ENCODE data around the gene CPSF7. TPM values are rescaled to one million over a fixed set of nuclear protein-coding genes. Genes with fewer than 3 reads are reported as not detected.

CPSF7 gene
- total RNA-seq, 1 experiment from 2014 or later, result 145 TPM

GRCh38 chr11:61362542-61362875 is 67.3 kb downstream of the CPSF7 start:
- Mint-ChIP-seq H3K27me3 (ENCODE audit: low read depth) (no peaks in the 10 kb centered on the region), H3K4me3 (peak overlapping the region; percentile 98 to 100), H3K36me3 (ENCODE audit: insufficient read depth in 1 of 3, low read depth in 3 of 3) (peaks cover 28 to 45% (median 34%) of the 10 kb centered on the region in 3 experiments), H3K9me3 (no peaks in the 10 kb centered on the region; a peak in 1 of 5 replicates), H3K4me1 (peaks cover 13 to 25% of the 10 kb centered on the region in 2 experiments), H3K27ac (peak overlapping the region; percentile 93 to 99 (median 99))
- Histone ChIP-seq H4K91ac (ENCODE audit: insufficient read length, low read depth, low read length) (no peak overlapping the region), H3K23me2 (ENCODE audit: insufficient read length, low read depth, low read length, poor library complexity, severe bottlenecking) (peaks cover 6% of the 10 kb centered on the region), H3K79me1 (ENCODE audit: insufficient read depth, low read depth, low read length, poor library complexity, severe bottlenecking) (no peaks in the 10 kb centered on the region), H2BK5ac (ENCODE audit: insufficient read length, low read length) (no peak overlapping the region), H4K8ac (replicated peaks; ENCODE audit: insufficient read length, low read depth, low read length) (no peak overlapping the region), H3K9me3 (ENCODE audit: control insufficient read depth, low read depth, low read length) (no peaks in the 10 kb centered on the region), H3K18ac (ENCODE audit: insufficient read length, low read depth, low read length) (peak overlapping the region; percentile 8), H2BK15ac (ENCODE audit: low read depth, low read length) (no peak overlapping the region), H3K9ac (ENCODE audit: extremely low read depth, insufficient read length, low read length) (peak overlapping the region; percentile 83), H3K23ac (ENCODE audit: insufficient read length, low read depth, low read length) (no peak overlapping the region), H3K14ac (ENCODE audit: insufficient read depth, low read length) (0 out of 2 replicates have a peak overlapping the region, but pooled peaks have one; percentile 6), H2BK20ac (ENCODE audit: low read depth, low read length, poor library complexity, severe bottlenecking) (no peak overlapping the region), H4K5ac (ENCODE audit: insufficient read length, low read depth, low read length) (no peak overlapping the region), H2BK12ac (ENCODE audit: insufficient read length, low read depth, low read length) (no peak overlapping the region), H2BK120ac (ENCODE audit: low read depth, low read length, poor library complexity, severe bottlenecking) (no peak overlapping the region), H3K56ac (ENCODE audit: insufficient read length, low read depth, low read length) (no peak overlapping the region), H3K27ac (ENCODE audit: insufficient read length, low read depth, low read length) (no peak overlapping the region), H3K4me1 (ENCODE audit: insufficient read depth, low read length) (no peaks in the 10 kb centered on the region), H2AFZ (ENCODE audit: low read length) (no peak overlapping the region), H3K4ac (ENCODE audit: low read depth, low read length) (no peak overlapping the region), H3K79me2 (ENCODE audit: insufficient read depth, low read length) (peaks cover 2% of the 10 kb centered on the region; the same call in 1 of the 2 replicates), H3K4me2 (ENCODE audit: insufficient read depth, insufficient read length, low read length) (peak overlapping the region; percentile 83), H3T11ph (ENCODE audit: low read length) (no peak overlapping the region), H4K20me1 (ENCODE audit: control insufficient read depth, insufficient read depth, insufficient read length) (no peaks in the 10 kb centered on the region), H3K27me3 (ENCODE audit: insufficient read depth, low read length) (no peaks in the 10 kb centered on the region), H2AK5ac (ENCODE audit: insufficient read length, low read length) (no peak overlapping the region)
- TF ChIP-seq CTCF (conservative IDR thresholded peaks at IDR 0.05), result no peak
- WGBS (ENCODE audit: extremely low coverage, insufficient read length, low lambda C conversion rate), result no CpG with 5 or more reads among the region's 12 CpGs
- no peak for DNase-seq
